Right kidney (tissue), 1 donor: ENCODE data around the gene ASTN1.
A peak's percentile ranks its signal among the peaks of the same experiment; 100 is the strongest.

Experiments
- DNase-seq: peaks from one replicate; pipeline ENCODE4 v3.0.0-alpha.2; 2016

The ASTN1 gene

DNA sequence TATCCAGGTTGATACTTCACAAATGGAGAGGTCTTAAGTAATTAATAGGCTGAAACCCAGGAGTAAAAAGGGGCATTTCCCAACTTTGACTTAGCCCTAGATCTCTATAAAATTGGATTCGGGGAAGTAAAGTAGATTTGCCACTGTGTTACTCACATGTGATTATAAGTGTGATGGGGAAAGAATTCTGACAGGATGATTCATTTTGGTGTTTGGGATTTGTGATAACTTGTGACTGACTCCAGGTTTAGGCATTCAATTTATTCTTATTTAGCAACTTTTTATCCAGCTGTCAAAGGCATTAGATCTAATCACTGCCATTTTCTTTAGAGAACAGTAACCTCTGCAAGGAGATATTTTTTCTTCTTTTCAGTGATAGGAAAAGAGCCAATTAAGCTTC, 175.5 kb downstream of the ASTN1 start:
- DNase-seq: no peak

DNA sequence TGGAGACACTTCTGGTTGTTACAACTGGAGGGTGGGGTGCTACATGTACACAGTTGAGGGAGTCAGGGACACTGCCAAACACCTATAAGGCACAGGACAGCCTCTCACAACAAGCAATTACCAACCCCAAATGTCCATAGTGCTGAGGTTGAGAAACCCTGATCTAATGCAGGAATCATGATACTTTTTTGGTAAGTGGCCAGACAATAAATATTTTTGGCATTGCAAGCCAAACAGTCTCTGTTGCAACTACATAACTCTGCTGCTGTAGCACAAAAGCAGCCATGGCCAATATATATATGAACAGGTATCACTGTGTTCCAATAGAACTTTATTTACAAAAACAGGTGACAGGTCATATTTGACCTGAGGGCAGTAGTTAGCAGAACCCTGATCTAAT, 177.5 kb downstream of the ASTN1 start:
- no peak for DNase-seq

DNA sequence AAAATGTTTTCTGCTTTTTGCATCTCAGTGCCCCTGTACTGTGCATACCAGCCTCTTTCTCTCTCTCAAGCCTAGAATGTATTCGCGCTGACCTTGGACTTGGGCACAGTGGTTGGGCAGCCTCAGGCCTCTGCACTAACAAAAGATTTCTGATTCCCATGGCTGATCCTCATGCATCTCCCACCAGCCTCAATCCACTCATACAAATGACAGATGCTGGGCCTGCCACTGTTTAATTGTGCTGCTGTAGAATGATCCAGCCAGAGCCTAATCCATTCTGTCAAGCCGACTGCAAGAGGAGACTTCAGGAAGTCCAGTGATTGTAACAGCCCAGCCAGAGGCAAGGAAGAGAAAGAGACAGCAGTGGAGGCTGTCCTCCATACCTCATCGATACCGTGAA, 180.8 kb downstream of the ASTN1 start:
- no peak for DNase-seq

DNA sequence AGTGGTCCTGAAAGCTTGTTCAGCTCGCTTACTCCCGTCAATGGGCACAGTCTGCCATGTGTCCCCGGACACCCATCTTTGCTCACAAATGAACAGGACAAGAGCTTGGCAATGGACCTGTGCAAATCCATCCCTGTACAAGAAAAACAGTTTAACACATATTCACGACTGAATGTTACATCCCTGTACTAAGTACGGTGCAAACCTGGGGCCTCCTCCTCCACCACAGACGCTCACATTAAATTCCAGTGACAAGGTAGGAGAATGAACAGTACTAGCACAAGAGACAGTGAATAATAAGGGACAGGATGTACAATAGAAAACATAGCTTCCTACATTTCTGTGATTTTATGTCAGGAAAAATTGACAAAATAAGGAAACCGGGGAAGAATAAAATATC, 187.7 kb downstream of the ASTN1 start:
- no peak for DNase-seq

DNA sequence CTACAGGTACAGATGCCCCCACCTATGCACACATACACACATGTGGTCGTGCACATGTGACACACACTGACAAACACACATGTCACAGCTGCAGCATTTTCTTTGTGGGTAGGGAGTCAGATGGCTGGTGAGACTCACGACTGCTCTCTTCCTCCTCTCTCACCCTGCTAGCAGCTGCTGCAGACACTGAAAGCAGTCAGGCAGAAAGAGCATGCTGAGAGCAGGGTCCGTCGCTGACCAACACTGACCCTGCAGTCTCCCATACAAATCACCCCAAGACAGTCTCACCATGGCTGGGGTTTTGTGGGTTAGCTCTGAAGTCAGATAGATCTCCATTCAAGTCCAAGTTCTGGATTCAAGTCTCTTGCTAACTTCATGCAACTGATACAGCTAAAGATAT, 188.3 kb downstream of the ASTN1 start:
- no peak for DNase-seq

DNA sequence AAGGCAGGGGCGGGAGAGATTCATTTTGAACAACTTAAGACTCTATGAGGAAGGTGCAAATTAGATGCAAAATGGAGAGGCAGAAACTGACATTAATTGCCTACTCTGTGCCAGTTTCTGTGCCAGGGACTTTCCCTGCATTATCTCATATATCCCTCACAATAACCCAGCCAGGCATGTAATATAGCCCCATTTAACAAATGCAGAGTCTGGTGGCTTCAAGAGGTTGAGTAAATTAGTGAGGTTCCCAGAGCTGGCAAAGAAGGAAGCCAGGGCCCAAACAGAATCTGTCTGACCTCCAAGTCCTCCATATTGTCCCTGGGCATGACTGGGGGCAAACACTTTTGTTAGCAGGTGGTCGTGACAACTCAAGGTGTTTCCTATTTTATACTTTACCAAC, 199.8 kb downstream of the ASTN1 start:
- no peak for DNase-seq

DNA sequence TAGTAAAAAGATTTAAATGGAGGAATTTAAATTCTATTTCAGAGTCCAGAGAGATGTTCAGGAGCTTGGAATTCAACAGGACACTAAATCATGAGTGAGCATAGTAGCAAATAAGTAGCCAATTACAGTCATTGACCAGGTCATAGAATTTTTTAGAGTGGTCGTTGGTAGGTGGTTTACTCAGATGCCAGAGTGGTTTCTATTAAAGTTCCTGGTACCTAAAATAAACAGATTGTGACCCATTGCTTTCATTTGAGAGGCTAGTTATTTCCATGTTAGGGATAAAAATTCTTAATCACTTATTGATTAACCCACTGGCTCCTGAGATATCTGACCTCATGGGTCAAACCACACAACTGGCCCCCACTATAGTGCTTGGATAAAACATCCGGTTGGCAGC, 201.3 kb downstream of the ASTN1 start:
- DNase-seq: no peak

DNA sequence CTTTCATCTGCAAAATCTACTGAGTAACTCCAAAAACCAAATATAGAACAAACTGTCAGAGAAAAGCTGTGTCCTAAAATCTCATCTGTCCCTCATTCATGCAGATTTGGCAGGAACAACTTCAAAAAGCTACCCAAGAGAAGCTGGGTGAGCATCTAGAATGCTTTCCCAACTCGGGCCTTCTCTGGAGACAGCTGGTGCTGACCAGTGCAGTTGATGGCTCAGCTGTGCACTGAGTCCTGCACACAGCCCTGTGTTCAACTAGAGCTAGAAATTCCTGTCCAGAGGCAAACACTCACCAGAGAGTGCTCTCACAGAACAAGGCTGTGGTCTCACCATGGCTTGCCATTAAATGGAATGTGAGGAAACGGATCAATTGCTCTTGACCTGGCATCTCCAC, 202.8 kb downstream of the ASTN1 start:
- DNase-seq: no peak

DNA sequence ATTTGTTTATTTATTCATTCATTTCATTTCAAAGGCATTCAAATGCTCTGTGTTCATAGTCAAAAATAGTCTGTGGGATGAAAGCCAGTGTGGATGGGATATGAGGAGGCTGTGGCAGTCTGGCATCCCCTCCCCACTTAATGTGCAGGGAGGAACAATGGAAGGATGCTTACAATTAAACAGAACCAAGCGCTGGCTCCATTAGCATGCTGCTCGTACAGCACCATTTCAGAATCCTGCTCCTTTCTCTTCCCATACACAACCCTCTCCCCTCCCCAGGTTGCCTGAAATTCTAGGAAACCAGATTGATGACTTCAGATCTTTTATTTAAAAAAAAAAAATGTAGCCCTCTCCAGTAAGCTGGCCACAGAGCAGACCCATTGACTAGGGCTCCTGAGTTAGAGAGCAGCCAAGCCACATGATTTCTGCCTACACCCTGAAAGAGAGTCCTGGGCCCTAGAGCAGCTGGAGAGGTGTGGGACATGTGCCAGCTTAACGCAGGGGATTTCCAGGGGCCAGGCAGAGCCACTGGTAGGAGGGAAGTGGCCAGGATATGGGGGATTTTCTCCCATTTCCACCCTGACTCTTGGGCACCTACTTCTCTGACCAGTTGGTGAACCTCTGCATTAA, 205.2 kb downstream of the ASTN1 start:
- DNase-seq: no peak

DNA sequence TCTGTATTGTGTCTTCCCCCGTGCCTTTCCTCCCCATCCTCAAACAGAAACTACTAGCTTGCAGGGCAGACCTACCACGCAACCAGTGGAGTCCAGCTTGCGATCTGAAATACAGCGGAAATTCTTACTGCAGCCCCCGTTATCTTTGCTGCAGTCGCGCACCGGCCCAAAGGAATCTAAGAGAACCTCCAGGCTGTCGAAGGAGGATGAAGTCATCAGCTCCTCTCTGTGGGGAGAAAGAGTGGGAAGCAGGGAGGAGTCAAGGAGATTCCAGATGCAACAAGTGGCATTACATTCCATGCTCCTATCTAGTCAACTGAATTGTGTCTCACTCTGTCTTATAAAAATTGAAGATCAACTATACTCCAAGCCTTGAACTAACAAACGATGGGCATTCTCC, 206.9 kb downstream of the ASTN1 start:
- no peak for DNase-seq

DNA sequence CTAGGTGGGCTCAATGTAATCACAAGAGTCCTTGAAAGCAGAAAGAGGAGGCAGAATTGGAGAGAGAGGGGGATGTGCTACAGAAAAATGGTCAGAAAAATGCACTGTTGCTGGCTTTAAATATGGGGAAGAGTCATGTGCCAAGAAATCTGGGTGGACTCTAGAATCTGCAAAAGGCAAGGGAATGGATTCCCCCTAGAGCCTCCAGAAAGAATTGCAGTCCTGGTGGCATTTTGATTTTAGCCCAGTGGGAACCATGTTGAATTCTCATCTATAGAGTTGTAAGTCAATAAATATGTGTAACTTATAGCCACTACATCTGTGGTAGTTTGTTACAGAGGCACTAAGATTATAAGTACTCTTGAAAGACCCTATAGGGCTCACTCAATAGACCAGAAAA, 210.3 kb downstream of the ASTN1 start:
- DNase-seq: no peak

DNA sequence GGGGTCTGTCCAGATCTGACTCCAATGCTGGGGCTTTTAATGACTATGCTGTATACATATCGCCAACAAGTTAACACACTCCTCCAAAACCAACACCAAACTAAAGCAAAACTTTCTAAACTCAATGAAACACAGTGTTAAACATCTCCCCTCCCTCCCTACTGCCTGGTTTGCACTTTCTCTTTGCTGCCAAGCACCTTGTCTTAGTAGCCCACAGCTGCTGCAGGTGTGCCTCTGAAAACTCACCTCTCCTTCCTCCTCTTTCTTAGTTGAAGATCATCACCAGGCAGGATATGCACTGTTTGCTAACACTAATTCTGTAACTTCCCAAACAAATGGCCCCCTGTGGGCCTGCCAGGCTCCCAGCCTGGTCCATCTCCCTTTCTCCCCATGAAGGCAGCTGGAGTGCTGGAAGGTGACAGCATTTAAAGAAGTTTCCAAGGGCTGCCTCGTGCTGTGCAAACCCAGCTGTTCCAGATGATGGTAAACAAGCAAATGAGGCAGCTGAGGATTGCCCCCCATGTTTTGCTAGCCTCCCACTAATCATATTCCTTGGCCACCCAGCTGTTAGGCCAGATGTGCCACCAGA, 213.7 kb downstream of the ASTN1 start:
- no peak for DNase-seq

DNA sequence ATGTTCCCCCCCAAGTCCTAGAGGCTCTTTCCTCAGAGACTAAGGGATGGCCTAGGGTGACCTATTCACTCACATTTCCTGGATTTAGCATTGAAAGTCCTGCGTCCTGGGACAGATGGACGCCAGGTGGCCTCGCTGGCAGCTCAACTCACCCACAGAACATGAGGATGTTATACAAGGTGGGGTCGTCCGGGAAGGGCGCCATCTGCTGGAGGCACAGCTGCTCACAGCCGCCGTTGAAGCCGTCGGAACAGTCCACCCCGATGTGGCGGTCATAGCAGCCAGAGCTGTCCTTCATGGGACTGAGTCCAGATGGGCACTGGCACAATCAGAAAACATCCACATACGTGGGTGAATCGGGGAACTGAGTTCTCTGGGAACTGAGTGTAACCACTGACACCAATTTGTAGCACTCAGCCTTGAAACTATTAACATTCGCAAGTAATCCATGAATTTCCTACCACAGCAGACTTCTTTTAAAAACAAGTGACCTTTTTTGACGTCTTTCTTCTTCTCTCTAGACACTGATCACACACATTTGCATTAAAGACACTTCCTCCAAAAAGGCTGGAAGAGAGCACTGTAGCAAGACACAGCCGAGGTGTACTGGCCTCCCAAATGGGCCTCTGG, 215.4 kb downstream of the ASTN1 start:
- peak; percentile 13 for DNase-seq

DNA sequence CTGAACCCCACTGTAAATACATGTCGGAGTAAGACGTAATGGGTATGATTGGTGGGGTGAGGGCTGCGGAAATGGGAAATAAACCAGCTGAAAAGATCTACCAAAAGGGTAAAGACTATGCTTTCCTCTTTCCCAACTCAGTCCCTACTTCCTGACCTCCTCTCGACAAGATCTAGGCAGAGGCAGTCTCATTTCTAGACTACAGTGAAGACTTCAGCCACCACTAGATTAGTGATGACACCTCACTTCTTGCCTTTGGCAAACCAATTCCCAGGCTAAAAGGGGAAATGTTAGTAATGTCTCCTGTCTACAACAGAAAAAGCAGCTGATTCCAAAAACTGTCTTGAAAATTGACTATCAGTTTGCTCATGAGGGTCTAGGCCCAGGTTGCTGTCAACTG, 219.9 kb downstream of the ASTN1 start:
- DNase-seq: no peak

DNA sequence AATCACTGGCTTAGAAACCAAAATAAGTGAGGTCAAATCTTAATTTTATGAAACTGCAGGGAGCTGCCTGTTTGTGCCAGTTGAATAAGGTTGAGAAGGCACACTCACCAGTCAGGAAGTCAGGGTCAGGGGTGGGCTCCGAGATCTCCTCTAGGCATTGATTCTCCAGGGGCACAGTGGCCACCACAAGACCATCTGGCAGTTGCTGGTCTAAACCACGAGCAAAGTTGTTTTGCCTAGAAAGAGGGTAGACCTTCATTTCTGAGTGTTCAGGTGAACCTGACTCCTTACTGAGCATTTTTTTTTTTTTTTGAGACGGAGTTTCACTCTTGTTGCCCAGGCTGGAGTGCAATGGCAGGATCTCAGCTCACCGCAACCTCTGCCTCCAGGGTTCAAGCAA, 220.7 kb downstream of the ASTN1 start:
- no peak for DNase-seq

DNA sequence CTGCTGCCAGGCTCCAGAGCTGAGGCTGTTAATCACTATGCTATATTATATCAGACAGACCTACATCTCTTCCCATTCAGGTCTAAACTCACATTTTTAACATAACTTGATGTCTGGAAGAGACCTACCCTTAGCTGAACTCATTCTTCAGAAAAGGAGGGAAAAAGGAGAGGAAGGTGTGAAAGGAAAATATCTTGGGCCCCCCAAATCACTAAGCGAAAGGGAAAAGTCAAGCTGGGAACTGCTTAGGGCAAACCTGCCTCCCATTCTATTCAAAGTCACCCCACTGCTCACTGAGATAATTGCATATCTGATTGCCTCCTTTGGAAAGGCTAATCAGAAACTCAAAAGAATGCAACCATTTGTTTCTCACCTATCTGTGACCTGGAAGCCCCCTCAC, 222.2 kb downstream of the ASTN1 start:
- no peak for DNase-seq

DNA sequence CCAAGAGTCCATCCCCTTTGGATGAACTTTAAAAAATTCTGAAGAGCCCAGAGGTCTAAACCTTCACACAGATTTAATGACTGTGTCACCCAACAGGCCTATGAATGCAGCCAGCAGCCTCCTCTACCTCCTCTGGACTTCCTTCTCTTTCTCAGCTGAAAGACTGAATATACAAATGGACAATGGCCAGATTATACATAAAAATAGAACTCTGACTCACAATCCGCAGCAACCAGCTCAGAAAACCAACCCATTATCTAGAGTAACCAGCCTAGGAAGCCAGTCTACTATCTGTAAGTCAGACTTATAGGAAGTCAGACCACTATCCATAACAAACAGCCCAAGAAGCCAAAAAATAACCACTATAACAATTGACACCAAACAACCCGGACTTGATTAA, 224.5 kb downstream of the ASTN1 start:
- no peak for DNase-seq

DNA sequence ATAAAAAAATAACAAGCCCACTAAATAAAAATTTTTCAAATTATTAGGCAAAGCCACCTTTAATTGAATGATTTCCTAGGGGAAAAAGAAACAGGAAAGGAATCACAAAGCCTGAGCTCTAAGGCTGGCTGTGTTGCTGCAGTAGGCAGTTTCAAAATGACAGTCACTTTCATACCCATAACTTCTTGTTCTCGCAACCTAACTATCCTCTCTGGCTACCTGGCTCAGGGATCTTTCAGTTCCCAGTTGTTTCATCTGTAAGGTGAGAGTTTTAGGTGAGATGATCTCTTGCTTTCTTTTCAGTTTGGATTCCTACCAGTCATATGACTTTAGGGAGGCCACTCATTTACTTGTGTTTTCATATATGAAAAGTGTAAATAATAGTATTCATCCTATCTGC, 226.1 kb downstream of the ASTN1 start:
- DNase-seq: no peak

DNA sequence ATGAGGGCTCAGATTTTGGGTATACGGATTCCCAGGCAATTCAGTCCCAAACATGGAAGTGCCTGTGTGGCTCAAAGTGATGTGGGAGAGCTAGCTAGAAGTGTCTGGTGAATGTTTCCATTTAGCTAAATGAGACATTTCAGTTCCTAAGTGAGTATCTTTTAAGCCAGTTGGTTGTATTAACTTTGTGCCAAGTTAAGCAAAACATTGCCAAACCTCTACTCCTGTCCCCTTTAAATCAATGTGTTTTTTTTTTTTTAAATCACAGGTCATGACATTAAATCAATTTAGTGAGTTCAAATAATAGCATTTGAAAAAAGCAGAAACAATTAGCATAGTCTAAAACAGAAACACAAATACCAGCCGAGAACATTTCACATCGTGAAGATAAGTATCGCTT, 230.1 kb downstream of the ASTN1 start:
- no peak for DNase-seq

DNA sequence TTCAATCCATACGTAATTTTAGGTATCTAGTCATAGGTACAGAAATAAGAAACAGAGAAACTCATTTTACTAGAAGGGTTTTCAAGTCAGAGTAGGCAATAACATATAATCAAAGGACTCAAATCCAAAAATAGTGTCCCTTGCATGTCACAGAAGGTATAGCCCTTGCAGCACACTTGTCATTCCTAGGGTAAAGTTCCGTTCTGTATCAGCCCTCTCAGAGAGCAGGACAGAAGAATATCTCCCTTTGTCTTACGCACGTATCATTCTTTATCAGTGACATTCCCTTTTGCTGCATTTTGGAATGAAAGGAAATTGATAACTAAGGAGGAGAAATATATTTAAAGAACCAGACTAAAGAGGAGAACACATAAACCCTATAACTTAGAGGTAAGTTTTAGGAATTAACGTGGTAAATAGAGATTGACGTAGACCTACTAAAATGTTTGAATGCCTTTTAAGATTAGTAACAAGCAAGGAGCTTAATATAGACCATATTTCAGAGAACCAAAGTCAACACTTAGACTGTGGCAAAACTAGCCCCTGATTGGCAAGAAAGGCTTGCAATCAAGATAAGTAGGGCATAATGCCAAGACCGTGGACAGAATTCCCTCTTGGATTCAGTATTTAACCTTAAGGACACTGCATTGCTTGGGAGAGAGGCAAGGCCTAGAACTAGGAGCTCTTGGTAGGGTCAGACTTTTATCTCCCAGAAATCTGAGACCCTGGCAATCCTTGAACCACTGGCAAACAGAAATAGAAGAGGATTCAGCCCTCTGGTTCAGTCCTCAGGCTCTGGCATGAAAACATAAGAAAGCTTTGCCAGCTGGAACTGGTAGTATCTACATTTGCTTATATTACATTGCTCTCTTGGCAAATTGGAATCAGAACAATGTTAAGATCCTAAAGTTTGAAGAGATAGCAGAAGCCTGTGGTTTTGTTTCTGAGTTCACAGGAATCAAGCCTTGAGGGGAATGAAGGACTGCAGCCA, 232.1 kb downstream of the ASTN1 start:
- DNase-seq: no peak

DNA sequence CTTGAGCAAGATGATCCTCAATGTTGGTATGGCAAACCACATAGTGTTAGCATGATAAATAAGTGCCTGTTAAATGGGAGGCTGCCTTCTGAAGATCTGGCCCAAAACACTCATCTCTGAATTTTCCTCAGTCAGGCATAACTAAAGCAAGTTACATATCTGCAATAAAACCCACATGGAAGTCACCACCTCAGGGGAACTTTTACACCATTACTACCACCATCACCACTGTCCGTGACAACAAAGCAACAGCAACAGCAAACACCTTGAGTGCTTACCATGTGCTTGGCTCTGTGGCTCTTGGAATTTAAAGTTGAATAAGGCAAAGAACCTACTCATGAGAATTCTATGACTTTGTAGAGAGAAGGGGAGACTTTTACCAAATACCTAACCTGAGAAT, 233.0 kb downstream of the ASTN1 start:
- no peak for DNase-seq

DNA sequence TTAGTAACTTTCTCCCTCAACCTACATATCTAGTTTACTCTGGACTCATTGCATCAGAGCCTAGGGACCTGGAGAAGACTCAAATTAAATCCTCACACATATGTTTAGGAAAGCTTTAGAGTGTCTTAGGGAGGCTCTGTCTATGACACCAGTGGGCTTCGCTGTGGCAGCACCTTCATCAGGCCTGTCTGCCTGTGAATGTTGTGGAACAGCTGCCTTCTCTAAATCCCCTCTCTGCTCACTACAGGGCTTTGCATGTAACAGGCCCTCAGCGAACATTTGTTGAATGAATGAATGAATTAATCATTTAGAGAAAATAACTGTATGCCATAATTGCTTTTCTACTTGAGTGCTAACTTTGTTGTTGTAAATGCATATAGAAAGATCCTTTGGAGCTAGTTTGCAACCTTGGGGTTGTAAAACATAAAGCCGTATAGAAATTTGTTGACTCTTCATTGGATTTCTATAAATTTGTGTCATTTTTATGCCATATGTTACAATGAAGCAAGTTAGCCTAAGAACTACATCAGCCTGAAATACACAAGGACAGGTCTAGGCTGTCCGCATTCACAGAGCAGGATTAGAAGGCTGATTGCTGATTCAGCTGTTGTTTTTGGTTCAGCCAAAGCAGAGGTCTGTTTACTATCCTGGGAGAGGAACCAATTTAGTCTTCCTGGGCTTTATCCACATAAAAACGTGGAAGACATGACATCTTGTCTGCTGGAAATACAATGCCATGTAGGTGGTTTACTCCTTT, 238.0 kb downstream of the ASTN1 start:
- no peak for DNase-seq
